ENCODE data around the gene ECD. TPM values are rescaled to one million over a fixed set of nuclear protein-coding genes. Genes with fewer than 3 reads are reported as not detected.

ECD gene
- total and polyA plus RNA-seq, 12 donors, result 6.4 to 40.7 (median 28.3) TPM

DNA sequence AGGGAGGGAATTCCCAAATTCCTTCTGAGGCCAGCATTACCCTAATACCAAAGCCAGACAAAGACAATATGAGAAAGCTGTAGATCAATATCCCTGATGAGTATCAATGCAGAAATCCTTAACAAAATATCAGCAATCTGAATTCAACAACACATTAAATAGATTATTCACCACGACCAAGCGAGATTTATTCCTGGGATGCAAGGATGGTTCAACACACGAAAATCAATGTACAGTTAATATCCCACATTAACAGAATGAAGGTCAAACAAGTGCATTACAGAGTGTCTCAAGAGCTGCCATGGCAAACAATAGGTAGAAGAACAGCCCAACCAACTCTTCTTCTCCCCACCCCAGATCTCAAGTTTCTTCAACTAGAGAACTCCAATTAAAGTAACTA lies 6.1 kb downstream of the ECD start:
- Histone ChIP-seq H3K4me1 (replicated peaks in 1 of 2) (peaks cover 7 to 34% of the 10 kb centered on the region in 2 donors), H3K27me3 (no peaks in the 10 kb centered on the region), H3K9me3 (replicated peaks in 1 of 3) (no peaks in the 10 kb centered on the region), H3K27ac (no peak overlapping the region), H3K36me3 (replicated peaks in 1 of 2) (peaks cover 0 to 10% of the 10 kb centered on the region in 2 donors), H3K4me3 (no peak overlapping the region)
- WGBS, 4 donors, result 92 to 95% (median 94%) methylated on average over 3 of the region's 3 CpGs
- TF ChIP-seq POLR2A (IDR thresholded peaks at IDR 0.05), result no peak
- TF ChIP-seq CTCF (IDR thresholded peaks at IDR 0.05), result no peak
- intact Hi-C loops (cut with DNase I), result no loop called here
- DNase-seq, result no peak

- H3K36me3 ChIP-seq (replicated peaks in 1 of 2), result peaks cover 0 to 16% of the 10 kb centered on the region in 2 donors
- no peak overlapping the region for H3K27ac ChIP-seq
- H3K4me1 ChIP-seq (replicated peaks in 1 of 2), result peaks cover 4 to 28% of the 10 kb centered on the region in 2 donors
- no peak for TF ChIP-seq POLR2A (IDR thresholded peaks at IDR 0.05)
- TF ChIP-seq CTCF (IDR thresholded peaks at IDR 0.05), result no peak
- no peak overlapping the region for H3K4me3 ChIP-seq
- DNase-seq, result no peak
- no peaks in the 10 kb centered on the region for H3K27me3 ChIP-seq
- whole genome bisulfite sequencing, 4 donors, result 85 to 97% (median 87%) methylated on average over 1 of the region's 1 CpG
- H3K9me3 ChIP-seq (replicated peaks in 1 of 3), result no peaks in the 10 kb centered on the region
- intact Hi-C loops (cut with DNase I), result no loop called here
These were observed 6.7 kb downstream of the ECD start for GRCh38 chr10:73161079-73161478.

DNA sequence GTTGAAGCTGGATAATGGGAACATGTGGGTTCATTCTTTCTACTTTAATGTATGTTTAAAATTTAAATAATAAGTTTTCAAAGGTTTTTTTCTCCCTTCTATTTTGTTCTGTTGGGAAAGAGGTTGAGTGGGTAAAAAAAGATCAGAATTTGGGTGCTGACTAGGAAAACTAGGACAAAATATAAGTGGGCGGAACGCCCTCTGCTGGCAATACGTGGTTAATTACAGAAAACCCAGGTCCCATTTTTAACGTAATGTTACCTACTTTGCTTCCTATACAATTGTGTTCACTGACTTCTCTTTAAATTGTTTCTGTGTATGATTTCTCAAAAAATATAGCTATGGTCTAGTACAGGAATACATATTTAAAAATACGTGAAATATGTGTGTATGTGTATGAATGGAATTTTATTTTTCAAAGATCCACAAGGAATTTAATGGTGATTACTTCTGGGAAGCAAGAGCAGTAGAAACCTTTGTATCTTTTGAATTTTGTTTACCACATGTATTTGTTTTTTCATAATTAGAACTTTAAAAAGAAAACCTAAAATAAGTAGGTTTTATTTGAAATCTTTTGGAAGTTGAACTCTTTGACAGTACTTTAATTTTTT lies 8.7 kb downstream of the ECD start:
- DNase-seq, result peak; percentile 44 to 83 (median 59)
- intact Hi-C loops (cut with DNase I), result no loop called here
- H3K36me3 ChIP-seq (replicated peaks in 1 of 2), result peaks cover 0 to 36% of the 10 kb centered on the region in 2 donors

GRCh38 chr10:73156054-73156453 lies 11.8 kb downstream of the ECD start:
- no peaks in the 10 kb centered on the region for H3K27me3 ChIP-seq
- H3K9me3 ChIP-seq (replicated peaks in 1 of 3), result no peaks in the 10 kb centered on the region
- TF ChIP-seq CTCF (IDR thresholded peaks at IDR 0.05), result no peak
- no peak for TF ChIP-seq POLR2A (IDR thresholded peaks at IDR 0.05)
- intact Hi-C loops (cut with DNase I), result no loop called here
- H3K4me3 ChIP-seq, result no peak overlapping the region
- no peak for DNase-seq
- 82 to 91% (median 88%) methylated on average over 3 of the region's 3 CpGs for WGBS, 4 donors
- peaks cover 0 to 63% of the 10 kb centered on the region in 2 donors for H3K36me3 ChIP-seq (replicated peaks in 1 of 2)
- H3K4me1 ChIP-seq (replicated peaks in 1 of 2), result peaks cover 0 to 3% of the 10 kb centered on the region in 2 donors
- H3K27ac ChIP-seq, result no peak overlapping the region

More for the DNA sequence above, 8.7 kb downstream of the ECD start:
- TF ChIP-seq POLR2A (IDR thresholded peaks at IDR 0.05) (no peak), CTCF (IDR thresholded peaks at IDR 0.05) (peak; percentile 57 to 82 (median 74))
- Histone ChIP-seq H3K27me3 (no peaks in the 10 kb centered on the region), H3K4me3 (no peak overlapping the region), H3K4me1 (replicated peaks in 1 of 2) (peaks cover 0 to 18% of the 10 kb centered on the region in 2 donors), H3K27ac (peak overlapping the region in 1 of 5 donors; percentile 8), H3K9me3 (replicated peaks in 1 of 3) (no peaks in the 10 kb centered on the region)
- WGBS, 4 donors, result 3 to 7% (median 5%) methylated on average over 5 of the region's 5 CpGs
